Vagina (tissue), 2 donors: ENCODE data around the gene DEDD.
A peak's percentile ranks its signal among the peaks of the same experiment; 100 is the strongest.

Source experiments
- CTCF ChIP-seq, 3 experiments: fragments of 450-650 bp in 2 of 3; fragments of 200-600 bp in 1 of 3; sonication (generic) in 1 of 3; IDR thresholded peaks; one replicate each; pipeline ENCODE4 v1.5.1; 2017 to 2019; ENCODE audit warnings: antibody characterized with exemption in 3 of 3, mild to moderate bottlenecking in 2 of 3, moderate library complexity in 2 of 3
- POLR2AphosphoS5 ChIP-seq, 2 donors: sonication (generic); formaldehyde crosslinking; IDR thresholded peaks; one replicate each; pipeline ENCODE4 v1.9.0; 2017; ENCODE audit warnings: antibody characterized with exemption in 2 of 2, mild to moderate bottlenecking in 2 of 2, low read depth in 1 of 2; ENCODE audit not compliant: insufficient read depth in 1 of 2

- TF ChIP-seq CTCF (IDR thresholded peaks at IDR 0.05) (no peak), POLR2AphosphoS5 (IDR thresholded peaks at IDR 0.05; ENCODE audit: insufficient read depth in 1 of 2, low read depth in 1 of 2) (peak; percentile 46 to 50)
These were observed 43.1 kb downstream of the DEDD start, which contains the start of gene NECTIN4 for GRCh38 chr1:161089251-161089924.
